Embryonic facial prominence (tissue), 1 donor: Measurements from ENCODE around the gene DYNC1LI2.

Experiments
- DNase-seq: peaks from one replicate; pipeline ENCODE4 v3.0.0-alpha.2; 2016; ENCODE audit errors: extremely low spot score

DYNC1LI2 gene

DNA sequence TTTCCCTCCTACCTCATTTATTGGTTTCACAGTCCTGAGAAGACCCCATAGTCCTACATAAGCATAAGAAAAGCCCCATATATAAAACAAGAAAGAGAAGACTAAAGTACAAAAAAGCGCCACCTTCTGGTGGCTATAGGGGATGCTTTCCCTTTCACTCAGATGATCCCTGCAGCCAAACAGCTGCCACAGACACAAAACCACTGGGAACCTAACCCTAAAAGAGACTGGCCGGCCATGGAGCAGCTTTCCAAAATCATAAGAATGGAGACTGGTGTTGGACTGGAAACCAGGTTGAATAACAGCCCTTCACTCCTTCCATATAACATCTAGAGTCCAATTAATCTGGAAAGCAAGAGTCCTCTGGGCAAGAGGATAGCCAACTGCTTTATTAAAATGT lies 11.4 kb downstream of the DYNC1LI2 start:
- DNase-seq: no peak

DNA sequence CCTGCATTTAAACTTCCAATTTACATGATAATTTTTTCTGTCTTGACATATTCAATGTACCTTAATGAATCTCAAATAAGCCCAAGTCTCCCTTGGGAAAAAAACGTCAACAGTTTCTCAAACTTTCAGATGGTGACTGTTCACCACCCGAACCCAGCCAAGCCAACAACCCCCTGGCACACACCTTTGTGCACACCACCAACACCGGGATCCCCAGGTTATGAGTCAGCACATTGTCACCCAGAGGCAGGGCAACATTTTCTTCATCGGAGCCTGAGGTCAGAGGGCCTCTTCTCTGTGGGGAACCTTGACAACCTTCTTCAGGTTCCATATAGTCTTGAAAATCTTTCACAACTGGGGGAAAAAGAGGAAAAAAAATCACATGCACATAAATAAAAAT lies 15.5 kb downstream of the DYNC1LI2 start:
- DNase-seq: no peak

DNA sequence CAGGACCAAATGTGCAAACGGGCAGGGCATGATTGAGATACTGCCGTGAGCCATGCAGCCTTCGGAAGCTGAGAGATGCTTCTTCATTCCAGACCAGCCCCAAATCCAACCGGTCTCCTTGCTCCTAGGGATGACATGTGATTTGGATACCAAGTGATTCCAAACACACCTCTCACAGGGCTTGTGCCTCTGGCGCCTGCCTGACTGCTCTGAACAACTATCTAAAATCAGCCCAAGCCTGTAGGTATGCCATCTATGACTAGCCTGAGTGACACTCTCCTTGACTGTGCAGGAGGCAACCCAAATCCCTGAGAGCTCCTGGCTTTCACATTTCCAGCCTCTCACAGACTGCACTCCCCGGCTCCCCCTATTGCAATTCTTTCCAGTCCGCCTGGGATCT lies 20.3 kb downstream of the DYNC1LI2 start:
- DNase-seq: no peak

DNA sequence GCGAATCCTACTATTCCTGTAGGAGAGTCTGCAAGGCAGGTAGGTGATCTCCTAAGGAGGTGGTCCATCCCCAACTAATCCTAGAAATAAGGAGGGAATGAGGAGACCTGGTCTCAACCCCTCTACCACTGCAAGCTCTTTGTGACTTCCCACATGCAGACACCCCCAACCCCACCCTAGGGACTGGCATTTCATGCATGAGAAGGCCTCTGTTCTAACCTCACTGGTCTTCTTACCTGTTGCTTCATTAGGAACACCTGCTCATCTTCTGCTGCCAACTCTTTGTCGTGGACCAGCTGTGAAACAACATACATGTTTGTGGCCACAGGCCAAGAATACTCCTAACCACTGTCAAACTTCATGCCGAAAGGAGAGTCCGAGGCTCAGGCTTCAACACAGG lies 22.6 kb downstream of the DYNC1LI2 start:
- no peak for DNase-seq

DNA sequence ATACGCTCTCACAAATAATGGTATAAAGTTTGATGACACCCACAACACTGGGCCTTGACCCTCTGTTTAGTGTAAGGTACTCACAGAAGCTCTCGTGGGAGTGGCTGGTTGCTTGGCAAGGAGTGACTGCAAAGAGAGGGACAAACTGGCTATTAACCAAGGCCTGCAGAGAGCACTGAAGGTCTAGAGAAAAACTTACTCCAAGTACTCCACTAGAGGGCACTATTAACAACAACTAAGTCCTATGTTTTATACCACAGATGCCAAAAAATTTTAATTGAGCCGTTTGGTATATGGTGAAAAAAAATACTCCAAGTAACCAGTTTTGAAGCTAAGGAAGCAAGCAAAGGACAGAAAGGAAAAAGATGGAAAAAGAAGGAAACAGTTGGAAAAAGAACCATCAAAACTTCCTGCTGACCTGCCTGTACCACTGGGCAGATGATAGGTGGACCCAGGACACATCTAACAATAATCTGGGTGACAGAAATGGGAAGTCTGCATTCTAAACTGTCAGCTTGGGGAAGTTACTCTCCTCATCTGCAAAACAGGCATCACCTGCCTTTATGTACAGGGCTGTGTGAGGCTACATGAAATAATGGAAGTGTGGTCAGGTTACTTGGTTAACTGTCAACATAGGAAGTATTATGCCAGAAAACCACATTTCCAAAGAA lies 23.2 kb downstream of the DYNC1LI2 start:
- DNase-seq: peak; percentile 67

DNA sequence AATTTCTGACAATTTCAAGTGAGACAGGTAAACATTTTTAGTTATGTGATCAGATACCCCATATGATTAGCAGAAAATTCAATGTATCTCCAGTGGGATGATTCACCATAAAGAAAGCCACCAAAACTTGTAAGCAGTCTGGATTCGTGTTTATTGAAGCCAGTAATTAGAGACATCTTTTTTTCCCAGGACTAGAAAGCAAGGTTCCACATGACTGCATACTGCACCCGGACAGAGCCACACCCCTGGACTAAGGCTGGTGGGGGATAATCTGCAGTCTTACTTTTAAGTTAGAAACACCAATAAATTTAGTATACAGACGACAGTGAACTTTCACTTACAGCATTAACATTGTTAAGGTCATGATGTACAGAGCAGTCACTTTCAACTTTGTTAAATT lies 30.6 kb downstream of the DYNC1LI2 start:
- no peak for DNase-seq

DNA sequence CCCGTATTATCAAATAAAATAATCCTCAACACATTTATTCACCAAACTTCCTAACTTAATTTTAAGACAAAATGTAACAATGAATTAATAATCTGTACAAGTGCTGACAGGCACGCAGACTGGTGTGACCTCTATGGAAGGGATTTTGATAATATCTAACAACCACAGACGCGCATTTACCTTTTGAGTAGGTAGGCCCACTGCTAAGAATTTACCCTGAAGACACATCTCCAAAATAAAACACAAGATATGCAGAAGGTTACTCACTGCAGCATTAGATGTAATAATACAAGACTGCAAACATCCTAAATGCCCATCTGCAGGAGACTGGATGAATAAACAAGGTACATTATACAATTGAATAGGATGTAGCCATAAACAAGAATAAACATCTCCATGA lies 32.2 kb downstream of the DYNC1LI2 start:
- no peak for DNase-seq

DNA sequence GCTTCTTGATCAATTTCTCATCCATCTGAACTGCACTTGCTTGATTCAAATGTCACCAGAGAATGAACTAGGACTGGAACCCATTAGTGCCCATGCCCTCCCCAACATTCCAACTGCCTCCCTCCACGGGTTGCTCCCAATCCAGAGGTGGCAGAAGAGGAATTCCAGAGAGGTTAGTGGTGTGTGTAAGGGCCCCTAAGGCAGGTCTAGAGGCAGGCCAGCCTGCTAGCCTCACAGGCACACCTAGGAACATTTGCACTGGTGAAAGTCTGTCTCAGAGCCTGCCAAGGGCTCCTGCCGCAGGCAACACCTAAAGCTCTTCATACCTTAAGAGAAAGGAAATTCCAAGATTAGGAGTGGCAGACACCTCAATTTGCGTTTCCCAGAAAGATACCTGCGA lies 33.6 kb downstream of the DYNC1LI2 start:
- no peak for DNase-seq

DNA sequence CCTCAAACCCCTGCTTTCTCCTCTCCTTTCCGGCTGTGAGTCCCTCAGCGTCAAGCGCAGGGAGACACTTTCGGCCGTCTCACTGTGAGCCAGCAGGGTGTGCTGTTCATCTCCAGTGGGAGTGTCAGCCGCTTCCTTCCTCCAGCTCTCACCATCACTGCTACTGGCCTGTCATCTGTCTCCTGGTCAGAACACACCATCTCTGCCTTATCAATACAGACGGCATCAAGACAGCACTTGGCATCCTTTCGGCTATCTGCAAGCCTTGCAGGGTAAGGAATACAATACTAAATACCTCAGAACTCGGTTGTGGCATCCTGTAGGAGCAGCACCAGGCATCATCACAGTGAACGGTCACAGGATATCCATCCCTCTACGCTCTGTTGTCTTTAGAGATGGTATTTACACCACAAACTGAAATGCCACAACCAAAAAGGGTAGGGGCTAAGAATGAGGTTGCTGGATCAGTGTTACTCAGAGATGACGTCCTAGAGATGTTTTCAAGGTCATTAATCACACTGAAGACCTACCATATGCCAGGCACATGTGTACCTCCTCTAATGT lies 34.2 kb downstream of the DYNC1LI2 start:
- DNase-seq: no peak

DNA sequence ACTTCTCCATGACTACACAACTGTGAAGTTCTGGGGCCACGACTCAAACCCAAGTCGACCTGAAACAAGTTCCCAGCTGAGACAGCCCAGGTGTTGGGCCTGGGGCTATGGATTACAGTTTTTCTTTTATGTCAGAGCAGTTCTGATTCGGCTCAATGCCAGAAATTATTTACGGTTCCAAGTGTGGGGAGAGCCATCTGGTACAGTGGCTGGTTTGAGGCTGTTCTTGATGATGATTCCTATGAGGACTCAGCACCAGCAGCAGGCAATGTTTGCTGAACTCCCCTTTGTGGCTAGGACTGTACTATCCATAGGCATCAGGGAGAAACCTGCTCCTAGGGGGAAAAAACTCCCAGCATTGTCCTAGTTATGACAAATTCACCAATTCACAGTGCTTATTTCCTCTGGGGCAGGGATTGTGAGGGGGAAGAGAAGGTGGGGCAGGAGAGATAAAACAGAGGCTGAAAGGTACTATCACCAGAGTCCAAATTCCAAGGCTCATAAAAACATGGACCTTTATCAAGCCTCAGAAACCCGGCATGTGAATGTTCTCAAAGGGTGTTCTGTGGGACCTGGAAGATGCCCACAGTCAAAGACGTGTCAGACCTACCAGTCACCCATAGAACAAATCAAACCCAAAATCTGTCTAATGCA lies 36.6 kb downstream of the DYNC1LI2 start:
- DNase-seq: no peak

DNA sequence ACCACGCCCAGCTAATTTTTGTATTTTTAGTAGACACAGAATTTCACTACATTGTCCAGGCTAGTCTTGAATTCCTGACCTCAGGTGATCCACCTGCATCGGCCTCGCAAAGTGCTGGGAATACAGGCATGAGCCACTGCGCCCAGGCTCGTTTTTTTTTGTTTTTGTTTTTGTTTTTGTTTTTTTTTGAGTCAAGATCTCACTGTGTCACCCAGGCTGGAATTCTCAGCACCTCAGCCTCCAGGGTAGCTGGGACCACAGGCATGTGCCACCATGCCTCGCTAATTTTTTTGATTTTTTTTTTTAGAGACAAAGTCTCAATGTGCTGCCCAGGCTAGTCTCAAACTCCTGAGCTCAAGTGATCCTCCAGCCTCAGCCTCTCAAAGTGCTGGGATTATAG lies 37.3 kb downstream of the DYNC1LI2 start:
- no peak for DNase-seq

DNA sequence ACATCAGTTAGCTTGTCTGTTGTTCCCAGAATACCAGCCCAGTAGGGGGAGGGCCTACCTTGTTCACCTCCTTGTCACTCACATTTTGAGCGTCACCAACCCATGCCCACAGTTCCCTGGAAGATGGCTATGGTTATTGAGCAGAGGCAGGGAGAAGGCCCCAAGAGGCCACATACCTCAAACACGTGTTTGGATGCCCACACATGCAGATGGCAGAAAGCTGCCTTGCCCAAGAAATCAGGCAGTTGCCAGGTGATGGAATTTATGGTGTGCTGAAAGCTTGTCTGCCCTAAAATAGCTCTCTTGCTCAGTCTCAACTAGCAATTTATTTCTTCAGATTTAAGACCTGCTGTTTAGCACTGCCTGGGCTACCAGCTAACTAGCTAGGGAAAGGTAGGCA lies 38.3 kb downstream of the DYNC1LI2 start:
- DNase-seq: no peak

DNA sequence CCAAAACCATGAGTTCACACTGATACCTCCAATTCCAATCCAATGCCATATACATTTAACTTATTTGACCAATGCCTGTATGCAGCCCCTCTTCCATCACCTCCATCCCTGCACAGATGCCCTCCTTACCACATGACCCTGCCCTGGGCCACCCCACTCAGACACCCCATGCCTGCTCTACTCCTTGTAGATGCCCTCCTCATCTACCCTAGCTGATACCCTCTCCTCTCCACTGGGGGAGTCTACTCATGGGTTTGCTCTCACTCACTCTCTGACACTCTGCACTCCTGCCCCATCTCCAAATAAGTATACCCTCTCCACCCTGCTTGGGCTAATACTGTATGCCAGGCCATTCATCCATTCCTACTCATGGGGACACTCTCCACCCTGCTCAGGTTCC lies 38.9 kb downstream of the DYNC1LI2 start:
- no peak for DNase-seq

DNA sequence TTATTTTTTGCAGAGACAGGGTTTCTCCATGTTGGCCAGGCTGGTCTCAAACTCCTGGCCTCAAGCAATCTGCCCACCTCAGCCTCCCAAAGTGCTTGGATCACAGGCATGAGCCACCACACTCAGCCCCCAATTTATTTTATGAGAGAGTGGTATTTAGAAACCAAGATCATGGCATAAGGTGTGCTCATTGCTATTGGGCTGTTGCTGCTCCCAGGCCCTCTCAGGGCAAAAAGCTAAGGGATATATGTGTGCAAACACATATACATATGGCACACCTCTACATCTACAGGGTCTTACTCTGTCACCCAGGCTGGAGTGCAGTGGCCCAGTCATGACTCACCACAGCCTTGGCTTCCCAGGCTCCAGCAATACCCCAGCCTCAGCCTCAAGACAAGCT lies 39.8 kb downstream of the DYNC1LI2 start:
- no peak for DNase-seq

DNA sequence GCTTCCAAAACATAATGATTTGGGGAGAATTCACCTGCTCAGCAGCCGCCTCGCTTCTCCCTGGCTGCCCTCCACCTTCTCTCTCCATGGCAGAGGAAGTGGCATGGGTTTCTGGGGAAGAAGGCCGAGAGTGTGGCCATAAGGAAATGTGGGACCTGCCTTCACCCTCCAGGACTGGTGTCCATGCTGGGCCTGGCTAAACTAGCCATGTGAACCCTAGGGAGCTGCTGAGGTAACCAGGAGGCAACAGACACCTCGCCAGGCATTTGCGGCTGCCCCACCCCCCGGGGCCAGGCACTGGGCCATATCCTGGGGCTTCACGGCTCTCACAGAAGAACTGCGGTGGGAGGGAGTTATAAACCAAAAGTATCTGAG lies 44.9 kb downstream of the DYNC1LI2 start:
- DNase-seq: no peak

DNA sequence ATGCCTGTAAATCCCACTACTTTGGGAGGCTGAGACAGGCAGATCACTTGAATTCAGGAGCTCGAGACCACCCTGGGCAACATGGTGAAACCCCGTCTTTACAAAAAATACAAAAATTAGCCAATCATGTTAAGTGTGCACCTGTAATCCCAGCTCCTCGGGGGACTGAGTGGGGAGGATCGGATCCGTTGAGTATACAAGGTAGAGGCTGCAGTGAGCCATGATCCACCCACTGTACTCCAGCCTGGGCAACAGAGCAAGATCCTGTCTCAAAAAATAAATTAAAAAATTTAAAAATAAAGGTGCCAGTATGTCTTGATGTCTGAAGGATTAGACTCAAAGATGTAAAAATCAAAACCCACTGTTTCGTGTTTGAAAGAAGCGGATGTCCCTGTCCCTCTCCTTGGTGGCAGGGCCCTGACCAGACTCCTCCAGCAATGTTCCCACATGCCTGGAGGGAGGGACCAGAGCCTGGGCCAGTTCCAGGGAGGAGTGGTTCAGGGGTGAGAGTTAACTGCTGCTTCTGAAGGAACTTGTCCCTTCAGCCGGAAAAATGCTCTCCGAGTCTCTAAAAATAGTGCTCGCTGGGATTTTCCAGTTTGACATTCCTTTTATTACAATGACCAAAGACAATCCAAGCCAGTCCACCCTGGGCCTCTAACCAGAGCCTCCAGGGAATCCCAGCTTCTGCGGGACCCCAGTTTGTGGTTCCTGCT lies 45.5 kb downstream of the DYNC1LI2 start:
- DNase-seq: no peak

DNA sequence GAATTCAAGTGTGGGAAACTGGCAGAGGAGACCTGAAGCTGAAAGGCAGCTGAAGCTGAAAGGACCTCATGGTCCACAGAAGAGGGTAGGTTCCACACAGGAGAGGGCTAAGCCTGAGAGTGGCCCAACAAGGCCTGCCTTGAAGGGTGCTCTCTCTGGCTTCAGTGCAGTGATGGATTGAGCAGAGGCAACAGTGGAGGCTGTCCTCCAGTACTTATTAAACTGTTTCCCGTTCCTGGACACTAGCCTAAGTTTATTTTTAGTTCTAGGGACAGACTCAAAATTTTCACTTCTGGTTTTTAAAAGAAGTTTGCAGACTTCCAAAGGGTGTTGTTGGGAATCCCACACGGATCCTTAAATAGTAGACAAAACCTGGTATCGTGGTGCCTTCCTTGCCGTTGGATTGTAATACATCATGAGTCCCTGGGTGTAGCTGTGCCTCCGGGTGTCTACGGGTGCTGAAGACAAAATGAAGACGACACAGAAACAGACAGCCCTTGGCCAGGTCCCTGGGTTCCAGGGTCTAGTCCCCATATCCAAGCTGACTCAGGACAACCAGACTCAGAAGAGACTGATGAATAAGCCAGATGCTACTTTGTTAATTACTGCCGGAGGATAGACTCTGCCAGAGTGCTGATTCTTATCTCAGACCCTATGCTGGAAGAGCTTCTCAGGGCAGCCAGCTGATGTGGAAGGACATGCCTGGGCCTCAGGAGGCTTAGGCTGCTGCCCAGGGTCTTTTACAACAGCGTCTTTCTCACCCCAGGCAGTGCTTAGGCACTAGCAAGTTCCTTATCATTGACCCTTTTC lies 47.8 kb downstream of the DYNC1LI2 start:
- DNase-seq: no peak

DNA sequence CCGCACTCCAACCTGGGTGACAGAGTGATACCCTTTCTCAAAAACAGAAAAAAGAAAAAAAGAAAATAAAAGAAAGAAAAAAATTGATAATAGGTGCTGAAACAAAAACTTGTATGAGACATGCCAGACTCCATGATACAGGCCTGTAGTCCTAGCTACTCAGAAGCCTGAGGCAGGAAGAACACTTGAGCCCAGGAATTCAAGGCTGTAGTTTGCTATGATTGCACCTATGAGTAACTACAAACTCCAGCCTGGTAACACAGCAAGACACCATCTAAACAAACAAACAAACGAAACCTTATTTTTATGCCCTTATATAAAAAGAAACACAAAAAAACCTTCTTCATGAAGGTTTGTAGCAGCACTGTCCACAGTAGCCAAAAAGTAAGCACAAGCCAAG lies 49.9 kb downstream of the DYNC1LI2 start:
- DNase-seq: no peak

DNA sequence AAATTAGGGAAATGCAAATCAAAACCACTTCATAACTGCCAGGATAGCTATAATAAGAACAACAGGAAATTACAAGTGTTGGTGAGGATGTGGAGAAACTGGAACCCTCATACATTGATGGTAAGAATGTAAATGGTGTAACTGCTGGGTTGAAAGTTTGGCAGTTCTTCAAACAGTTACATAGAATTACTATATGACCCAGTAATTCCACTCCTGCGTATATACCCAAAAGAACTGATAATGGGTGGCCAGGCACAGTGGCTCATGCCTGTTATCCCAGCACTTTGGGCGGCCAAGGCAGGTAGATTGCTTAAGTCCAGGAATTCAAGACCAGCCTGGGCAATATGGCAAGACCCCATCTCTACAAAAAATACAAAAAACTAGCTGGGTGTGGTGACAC lies 50.4 kb downstream of the DYNC1LI2 start:
- DNase-seq: no peak

DNA sequence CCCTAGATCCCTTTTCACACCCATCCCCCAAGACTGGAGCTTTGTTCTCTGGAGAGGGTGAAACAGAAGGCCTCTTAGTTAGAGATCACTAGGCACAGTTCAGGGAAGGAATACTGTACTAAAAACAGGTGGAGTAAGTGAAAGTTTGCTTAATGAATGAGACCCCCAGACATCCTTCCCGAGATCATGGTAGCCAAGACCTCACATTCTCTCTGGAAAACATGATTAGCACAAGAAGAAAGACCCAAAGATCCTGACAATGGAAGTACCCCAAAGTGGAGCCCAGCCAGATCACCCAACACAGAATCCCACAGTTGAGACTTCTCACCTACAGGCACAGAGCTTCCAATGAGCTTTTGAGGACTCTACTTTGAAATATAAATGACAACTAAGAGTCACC lies 51.5 kb downstream of the DYNC1LI2 start:
- DNase-seq: no peak

DNA sequence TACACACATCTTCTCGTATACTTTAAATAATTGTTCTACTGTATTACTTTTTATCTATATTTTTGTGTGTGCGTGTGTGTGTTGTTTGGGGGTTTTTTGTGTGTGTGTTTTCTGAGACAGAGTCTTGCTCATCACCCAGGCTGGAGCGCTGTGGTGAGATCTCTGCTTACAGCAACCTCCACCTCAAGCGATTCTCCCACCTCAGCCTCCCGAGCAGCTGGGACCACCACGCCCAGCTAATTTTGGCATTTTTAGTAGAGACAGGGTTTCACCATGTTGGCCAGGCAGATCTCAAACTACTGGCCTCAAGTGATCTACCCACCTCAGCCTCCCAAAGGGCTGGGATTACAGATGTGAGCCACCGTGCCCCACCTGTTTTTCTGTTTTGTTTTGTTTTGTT lies 53.4 kb downstream of the DYNC1LI2 start:
- no peak for DNase-seq
